GM23338 (cell line): Measurements from ENCODE around the gene SPART. TPM values are rescaled to one million over a fixed set of nuclear protein-coding genes. Genes with fewer than 3 reads are reported as not detected.

Experiments used
- ATAC-seq: fragments of 200-7000 bp; cut with Tn5 transposase; 3 replicates; pipeline ENCODE4 v1.9.1; 2020
- DNase-seq: peaks from one replicate; pipeline ENCODE4 v3.0.0-alpha.2; 2015; ENCODE audit warnings: low spot score
- H2AFZ ChIP-seq: fragments of 200-600 bp; sonication (generic); 2 replicates; pipeline ENCODE4 v1.8.0; 2016; ENCODE audit warnings: antibody characterized with exemption, mild to moderate bottlenecking, moderate library complexity
- H3F3A ChIP-seq: fragments of 200-600 bp; sonication (generic); replicated peaks from 2 replicates; pipeline ENCODE4 v1.8.0; 2017; ENCODE audit warnings: antibody characterized with exemption, mixed run types, low read depth
- H3K27ac ChIP-seq: fragments of 200-600 bp; sonication (generic); 2 replicates; pipeline ENCODE4 v1.6.1; 2016; ENCODE audit warnings: low read depth
- H3K27me3 ChIP-seq: fragments of 200-600 bp; sonication (generic); 2 replicates; pipeline ENCODE4 v1.8.0; 2016; ENCODE audit warnings: mild to moderate bottlenecking, mixed run types, moderate library complexity; ENCODE audit not compliant: insufficient read depth
- H3K36me3 ChIP-seq: fragments of 200-600 bp; sonication (generic); 2 replicates; pipeline ENCODE4 v1.8.0; 2016; ENCODE audit warnings: mild to moderate bottlenecking; ENCODE audit not compliant: insufficient read depth
- H3K4me1 ChIP-seq: fragments of 200-600 bp; sonication (generic); 2 replicates; pipeline ENCODE4 v1.8.0; 2016; ENCODE audit warnings: mild to moderate bottlenecking, moderate library complexity; ENCODE audit not compliant: insufficient read depth
- H3K4me2 ChIP-seq: fragments of 200-600 bp; sonication (generic); 2 replicates; pipeline ENCODE4 v1.7.1; 2017; ENCODE audit warnings: mixed run types
- H3K4me3 ChIP-seq: fragments of 200-600 bp; sonication (generic); 2 replicates; pipeline ENCODE4 v1.6.1; 2016; ENCODE audit warnings: mixed run types
- H3K79me2 ChIP-seq: fragments of 200-600 bp; sonication (generic); replicated peaks from 2 replicates; pipeline ENCODE4 v1.8.0; 2017; ENCODE audit warnings: mild to moderate bottlenecking; ENCODE audit not compliant: insufficient read depth
- H3K9me2 ChIP-seq: fragments of 200-600 bp; sonication (generic); 2 replicates; pipeline ENCODE4 v1.8.0; 2017; ENCODE audit not compliant: insufficient read depth
- H4K20me1 ChIP-seq: fragments of 200-600 bp; sonication (generic); replicated peaks from 2 replicates; pipeline ENCODE4 v1.8.0; 2017; ENCODE audit warnings: mild to moderate bottlenecking; ENCODE audit not compliant: insufficient read depth
- H3K27ac Mint-ChIP-seq: 2 replicates; pipeline ENCODE4 v1.8.0; 2020; ENCODE audit warnings: inconsistent platforms, mild to moderate bottlenecking, moderate library complexity, mixed read lengths
- H3K27me3 Mint-ChIP-seq: 3 replicates; pipeline ENCODE4 v1.8.0; 2022; ENCODE audit warnings: low read depth, mild to moderate bottlenecking, moderate library complexity, mixed read lengths, inconsistent platforms; ENCODE audit not compliant: insufficient read depth, poor library complexity
- H3K36me3 Mint-ChIP-seq: 3 replicates; pipeline ENCODE4 v1.8.0; 2021; ENCODE audit warnings: low read depth, mild to moderate bottlenecking, inconsistent platforms, moderate library complexity, mixed read lengths
- H3K4me1 Mint-ChIP-seq: 3 replicates; pipeline ENCODE4 v1.8.0; 2020; ENCODE audit warnings: mild to moderate bottlenecking, inconsistent platforms, mixed read lengths
- H3K4me3 Mint-ChIP-seq: 3 replicates; pipeline ENCODE4 v1.8.0; 2021; ENCODE audit warnings: moderate library complexity, mild to moderate bottlenecking, inconsistent platforms, mixed read lengths
- H3K9me3 Mint-ChIP-seq: 3 replicates; pipeline ENCODE4 v1.8.0; 2020; ENCODE audit warnings: moderate library complexity, mild to moderate bottlenecking, inconsistent platforms, mixed read lengths
- CREB1 ChIP-seq: fragments of 250-450 bp; sonication (Bioruptor Pico); IDR thresholded peaks from 2 replicates; pipeline ENCODE4 v1.5.0; 2020; ENCODE audit warnings: low read depth, mild to moderate bottlenecking, moderate library complexity
- EZH2 ChIP-seq: fragments of 200-600 bp; sonication (generic); IDR thresholded peaks from one replicate; pipeline ENCODE4 v1.8.0; 2017; ENCODE audit warnings: antibody characterized with exemption, mild to moderate bottlenecking, low read depth; ENCODE audit not compliant: unreplicated experiment
- EZH2phosphoT487 ChIP-seq: fragments of 200-600 bp; sonication (generic); IDR thresholded peaks from one replicate; pipeline ENCODE4 v1.8.1; 2018; ENCODE audit warnings: antibody characterized with exemption; ENCODE audit not compliant: unreplicated experiment
- JUNB ChIP-seq: IDR thresholded peaks from one replicate; pipeline ENCODE4 v1.6.1; 2016; ENCODE audit warnings: antibody characterized with exemption; ENCODE audit not compliant: unreplicated experiment
- NANOG ChIP-seq: IDR thresholded peaks from 2 replicates; pipeline ENCODE4 v1.6.1; 2016; ENCODE audit warnings: antibody characterized with exemption, borderline replicate concordance
- STAT1 ChIP-seq: IDR thresholded peaks from one replicate; pipeline ENCODE4 v1.6.1; 2016; ENCODE audit warnings: antibody characterized with exemption; ENCODE audit not compliant: unreplicated experiment
- ZNF114 ChIP-seq: fragments of 250-450 bp; sonication (Bioruptor Pico); IDR thresholded peaks from 2 replicates; pipeline ENCODE4 v1.5.0; 2020; ENCODE audit warnings: mild to moderate bottlenecking, moderate library complexity
- ZNF331 ChIP-seq: fragments of 250-450 bp; sonication (Bioruptor Pico); IDR thresholded peaks from 2 replicates; pipeline ENCODE4 v1.5.0; 2020; ENCODE audit warnings: low read depth, mild to moderate bottlenecking, moderate library complexity
- polyA plus RNA-seq: library from polyadenylated mRNA; unstranded; fragments of >200 nt; fragmentation: Nextera tagmentation; extraction: Ambion mirVana; gene quantifications from 2 replicates; pipeline ENCODE4 v1.2.1, GENCODE V29; 2016
- total RNA-seq: library from RNA; depleted of rRNA; stranded (reverse); fragments of >200 nt; shearing (Covaris generic); gene quantifications from 2 replicates; pipeline ENCODE4 v1.2.3, GENCODE V29; 2014
- TF ChIP-seq, protein P1 (sequence below), 2 experiments: fragments of 200-600 bp in 1 of 2; sonication (generic) in 1 of 2; conservative IDR thresholded peaks; 2 replicates each; pipeline versions ENCODE4 v1.5.1 to v1.6.1; 2016 to 2017; ENCODE audit warnings: antibody characterized with exemption in 2 of 2, low read depth in 2 of 2, mild to moderate bottlenecking in 2 of 2, moderate library complexity in 1 of 2
- TF ChIP-seq, protein P2 (sequence below): IDR thresholded peaks from 2 replicates; pipeline ENCODE4 v1.6.1; 2016; ENCODE audit warnings: antibody characterized with exemption
- TF ChIP-seq, protein P3 (sequence below): fragments of 250-450 bp; sonication (Bioruptor Pico); IDR thresholded peaks from 2 replicates; pipeline ENCODE4 v1.5.0; 2020; ENCODE audit warnings: mild to moderate bottlenecking, moderate library complexity

SPART gene
- total and polyA plus RNA-seq, 2 experiments from 2014 or later = 109 to 116 TPM

DNA sequence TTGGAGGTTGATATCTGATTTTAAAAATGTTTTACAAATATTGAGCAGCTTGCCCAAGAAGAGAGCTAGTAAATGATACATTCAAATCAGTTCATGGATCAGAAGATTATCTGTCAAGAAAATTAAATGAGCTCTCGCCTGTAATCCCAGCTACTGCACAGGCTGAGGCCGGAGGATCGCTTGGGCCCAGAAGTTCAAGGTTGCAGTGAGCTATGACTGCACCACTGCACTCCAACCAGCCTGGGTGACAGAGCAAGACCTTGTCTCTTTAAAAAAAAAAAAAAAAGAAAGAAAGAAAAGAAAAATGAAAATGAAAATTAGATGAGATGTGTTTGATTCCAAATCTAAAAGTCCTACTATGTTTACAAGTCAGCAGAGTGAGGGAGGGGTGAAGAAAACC, 2.4 kb downstream of the SPART start (continued):
- TF ChIP-seq, protein P1, sequence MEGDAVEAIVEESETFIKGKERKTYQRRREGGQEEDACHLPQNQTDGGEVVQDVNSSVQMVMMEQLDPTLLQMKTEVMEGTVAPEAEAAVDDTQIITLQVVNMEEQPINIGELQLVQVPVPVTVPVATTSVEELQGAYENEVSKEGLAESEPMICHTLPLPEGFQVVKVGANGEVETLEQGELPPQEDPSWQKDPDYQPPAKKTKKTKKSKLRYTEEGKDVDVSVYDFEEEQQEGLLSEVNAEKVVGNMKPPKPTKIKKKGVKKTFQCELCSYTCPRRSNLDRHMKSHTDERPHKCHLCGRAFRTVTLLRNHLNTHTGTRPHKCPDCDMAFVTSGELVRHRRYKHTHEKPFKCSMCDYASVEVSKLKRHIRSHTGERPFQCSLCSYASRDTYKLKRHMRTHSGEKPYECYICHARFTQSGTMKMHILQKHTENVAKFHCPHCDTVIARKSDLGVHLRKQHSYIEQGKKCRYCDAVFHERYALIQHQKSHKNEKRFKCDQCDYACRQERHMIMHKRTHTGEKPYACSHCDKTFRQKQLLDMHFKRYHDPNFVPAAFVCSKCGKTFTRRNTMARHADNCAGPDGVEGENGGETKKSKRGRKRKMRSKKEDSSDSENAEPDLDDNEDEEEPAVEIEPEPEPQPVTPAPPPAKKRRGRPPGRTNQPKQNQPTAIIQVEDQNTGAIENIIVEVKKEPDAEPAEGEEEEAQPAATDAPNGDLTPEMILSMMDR (conservative IDR thresholded peaks at IDR 0.05; ENCODE audit: low read depth in 2 of 2) = no peak
- TF ChIP-seq, protein P2, sequence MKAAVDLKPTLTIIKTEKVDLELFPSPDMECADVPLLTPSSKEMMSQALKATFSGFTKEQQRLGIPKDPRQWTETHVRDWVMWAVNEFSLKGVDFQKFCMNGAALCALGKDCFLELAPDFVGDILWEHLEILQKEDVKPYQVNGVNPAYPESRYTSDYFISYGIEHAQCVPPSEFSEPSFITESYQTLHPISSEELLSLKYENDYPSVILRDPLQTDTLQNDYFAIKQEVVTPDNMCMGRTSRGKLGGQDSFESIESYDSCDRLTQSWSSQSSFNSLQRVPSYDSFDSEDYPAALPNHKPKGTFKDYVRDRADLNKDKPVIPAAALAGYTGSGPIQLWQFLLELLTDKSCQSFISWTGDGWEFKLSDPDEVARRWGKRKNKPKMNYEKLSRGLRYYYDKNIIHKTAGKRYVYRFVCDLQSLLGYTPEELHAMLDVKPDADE = no peak
- no peak for TF ChIP-seq STAT1
- TF ChIP-seq EZH2phosphoT487 = no peak
- no peak for TF ChIP-seq EZH2

DNA sequence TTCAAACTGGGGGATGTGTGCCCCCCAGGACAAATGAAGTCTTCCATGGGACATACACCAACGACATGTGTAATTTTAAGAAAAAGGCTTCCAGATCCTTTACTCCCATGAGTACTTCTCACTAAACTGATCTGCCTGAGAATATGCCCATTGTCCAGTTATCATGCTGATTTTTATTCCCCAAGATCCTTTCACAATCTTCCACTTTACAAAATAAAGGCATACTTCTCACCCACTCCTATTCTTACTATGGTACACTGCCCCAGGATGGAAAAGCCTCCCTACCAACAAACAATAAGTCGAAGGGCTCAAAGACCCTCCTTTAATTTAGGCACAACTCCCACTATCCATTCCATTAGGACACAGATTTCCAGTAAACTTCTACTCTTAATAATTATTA, 3.5 kb downstream of the SPART start:
- Mint-ChIP-seq H3K27ac (no peak overlapping the region), H3K4me1 (peaks cover 32% of the 10 kb centered on the region), H3K27me3 (peaks cover 19% of the 10 kb centered on the region), H3K4me3 (no peak overlapping the region), H3K9me3 (no peaks in the 10 kb centered on the region), H3K36me3 (no peaks in the 10 kb centered on the region)
- Histone ChIP-seq H3K4me1 (peaks cover 51% of the 10 kb centered on the region), H3K36me3 (no peaks in the 10 kb centered on the region), H3F3A (no peaks in the 10 kb centered on the region), H3K4me2 (peak overlapping the region; percentile 81), H3K27me3 (no peaks in the 10 kb centered on the region), H3K79me2 (peaks cover 76% of the 10 kb centered on the region), H3K27ac (no peak overlapping the region), H3K9me2 (no peaks in the 10 kb centered on the region), H2AFZ (no peak overlapping the region), H4K20me1 (no peaks in the 10 kb centered on the region), H3K4me3 (no peak overlapping the region)
- no peak for ATAC-seq
- no peak for DNase-seq
- TF ChIP-seq, protein P3, sequence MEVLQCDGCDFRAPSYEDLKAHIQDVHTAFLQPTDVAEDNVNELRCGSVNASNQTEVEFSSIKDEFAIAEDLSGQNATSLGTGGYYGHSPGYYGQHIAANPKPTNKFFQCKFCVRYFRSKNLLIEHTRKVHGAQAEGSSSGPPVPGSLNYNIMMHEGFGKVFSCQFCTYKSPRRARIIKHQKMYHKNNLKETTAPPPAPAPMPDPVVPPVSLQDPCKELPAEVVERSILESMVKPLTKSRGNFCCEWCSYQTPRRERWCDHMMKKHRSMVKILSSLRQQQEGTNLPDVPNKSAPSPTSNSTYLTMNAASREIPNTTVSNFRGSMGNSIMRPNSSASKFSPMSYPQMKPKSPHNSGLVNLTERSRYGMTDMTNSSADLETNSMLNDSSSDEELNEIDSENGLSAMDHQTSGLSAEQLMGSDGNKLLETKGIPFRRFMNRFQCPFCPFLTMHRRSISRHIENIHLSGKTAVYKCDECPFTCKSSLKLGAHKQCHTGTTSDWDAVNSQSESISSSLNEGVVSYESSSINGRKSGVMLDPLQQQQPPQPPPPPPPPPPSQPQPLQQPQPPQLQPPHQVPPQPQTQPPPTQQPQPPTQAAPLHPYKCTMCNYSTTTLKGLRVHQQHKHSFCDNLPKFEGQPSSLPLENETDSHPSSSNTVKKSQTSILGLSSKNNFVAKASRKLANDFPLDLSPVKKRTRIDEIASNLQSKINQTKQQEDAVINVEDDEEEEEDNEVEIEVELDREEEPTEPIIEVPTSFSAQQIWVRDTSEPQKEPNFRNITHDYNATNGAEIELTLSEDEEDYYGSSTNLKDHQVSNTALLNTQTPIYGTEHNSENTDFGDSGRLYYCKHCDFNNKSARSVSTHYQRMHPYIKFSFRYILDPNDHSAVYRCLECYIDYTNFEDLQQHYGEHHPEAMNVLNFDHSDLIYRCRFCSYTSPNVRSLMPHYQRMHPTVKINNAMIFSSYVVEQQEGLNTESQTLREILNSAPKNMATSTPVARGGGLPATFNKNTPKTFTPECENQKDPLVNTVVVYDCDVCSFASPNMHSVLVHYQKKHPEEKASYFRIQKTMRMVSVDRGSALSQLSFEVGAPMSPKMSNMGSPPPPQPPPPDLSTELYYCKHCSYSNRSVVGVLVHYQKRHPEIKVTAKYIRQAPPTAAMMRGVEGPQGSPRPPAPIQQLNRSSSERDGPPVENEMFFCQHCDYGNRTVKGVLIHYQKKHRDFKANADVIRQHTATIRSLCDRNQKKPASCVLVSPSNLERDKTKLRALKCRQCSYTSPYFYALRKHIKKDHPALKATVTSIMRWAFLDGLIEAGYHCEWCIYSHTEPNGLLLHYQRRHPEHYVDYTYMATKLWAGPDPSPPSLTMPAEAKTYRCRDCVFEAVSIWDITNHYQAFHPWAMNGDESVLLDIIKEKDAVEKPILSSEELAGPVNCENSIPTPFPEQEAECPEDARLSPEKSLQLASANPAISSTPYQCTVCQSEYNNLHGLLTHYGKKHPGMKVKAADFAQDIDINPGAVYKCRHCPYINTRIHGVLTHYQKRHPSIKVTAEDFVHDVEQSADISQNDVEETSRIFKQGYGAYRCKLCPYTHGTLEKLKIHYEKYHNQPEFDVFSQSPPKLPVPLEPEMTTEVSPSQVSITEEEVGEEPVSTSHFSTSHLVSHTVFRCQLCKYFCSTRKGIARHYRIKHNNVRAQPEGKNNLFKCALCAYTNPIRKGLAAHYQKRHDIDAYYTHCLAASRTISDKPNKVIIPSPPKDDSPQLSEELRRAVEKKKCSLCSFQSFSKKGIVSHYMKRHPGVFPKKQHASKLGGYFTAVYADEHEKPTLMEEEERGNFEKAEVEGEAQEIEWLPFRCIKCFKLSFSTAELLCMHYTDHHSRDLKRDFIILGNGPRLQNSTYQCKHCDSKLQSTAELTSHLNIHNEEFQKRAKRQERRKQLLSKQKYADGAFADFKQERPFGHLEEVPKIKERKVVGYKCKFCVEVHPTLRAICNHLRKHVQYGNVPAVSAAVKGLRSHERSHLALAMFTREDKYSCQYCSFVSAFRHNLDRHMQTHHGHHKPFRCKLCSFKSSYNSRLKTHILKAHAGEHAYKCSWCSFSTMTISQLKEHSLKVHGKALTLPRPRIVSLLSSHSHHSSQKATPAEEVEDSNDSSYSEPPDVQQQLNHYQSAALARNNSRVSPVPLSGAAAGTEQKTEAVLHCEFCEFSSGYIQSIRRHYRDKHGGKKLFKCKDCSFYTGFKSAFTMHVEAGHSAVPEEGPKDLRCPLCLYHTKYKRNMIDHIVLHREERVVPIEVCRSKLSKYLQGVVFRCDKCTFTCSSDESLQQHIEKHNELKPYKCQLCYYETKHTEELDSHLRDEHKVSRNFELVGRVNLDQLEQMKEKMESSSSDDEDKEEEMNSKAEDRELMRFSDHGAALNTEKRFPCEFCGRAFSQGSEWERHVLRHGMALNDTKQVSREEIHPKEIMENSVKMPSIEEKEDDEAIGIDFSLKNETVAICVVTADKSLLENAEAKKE (CRISPR knock-in tag) = no peak
- TF ChIP-seq CREB1 (CRISPR knock-in tag) = no peak
- TF ChIP-seq ZNF331 = no peak
- no peak for TF ChIP-seq NANOG
- TF ChIP-seq, protein P2 = no peak
- TF ChIP-seq, protein P1 (conservative IDR thresholded peaks at IDR 0.05; ENCODE audit: low read depth in 2 of 2) = no peak
- no peak for TF ChIP-seq JUNB
- TF ChIP-seq ZNF114 (CRISPR knock-in tag) = no peak
